HepG2 (cell line): Measurements from ENCODE around the gene DDR2. TPM values are rescaled to one million over a fixed set of nuclear protein-coding genes. Genes with fewer than 3 reads are reported as not detected.

Experiments used
- CEBPG ChIP-seq: IDR thresholded peaks from 2 replicates; pipeline ENCODE4 v1.6.1; 2016
- CHCHD3 ChIP-seq: sonication (generic); formaldehyde crosslinking; IDR thresholded peaks from 2 replicates; pipeline ENCODE4 v1.8.0; 2022; ENCODE audit warnings: mild to moderate bottlenecking, missing genetic modification reagents, moderate library complexity
- ELF3 ChIP-seq: IDR thresholded peaks from 2 replicates; pipeline ENCODE4 v1.6.1; 2016; ENCODE audit warnings: missing genetic modification reagents, missing compliant biosample characterization
- EP300 ChIP-seq, 3 experiments: sonication (generic) in 1 of 3; formaldehyde crosslinking in 1 of 3; IDR thresholded peaks; 2 replicates each; pipeline versions ENCODE4 v1.5.1 to v1.6.1; 2011 to 2020; ENCODE audit warnings: low read depth in 2 of 3, low read length in 2 of 3, borderline replicate concordance in 1 of 3, improper control_type of control experiment in 1 of 3, mild to moderate bottlenecking in 1 of 3, missing genetic modification reagents in 1 of 3, moderate library complexity in 1 of 3
- GABPB1 ChIP-seq: IDR thresholded peaks from 2 replicates; pipeline ENCODE4 v1.6.1; 2016; ENCODE audit warnings: mild to moderate bottlenecking, missing genetic modification reagents, moderate library complexity, missing compliant biosample characterization
- ISX ChIP-seq: sonication (generic); formaldehyde crosslinking; conservative IDR thresholded peaks from 2 replicates; pipeline ENCODE4 v1.5.0; 2020; ENCODE audit warnings: missing genetic modification reagents
- NFATC3 ChIP-seq: sonication (generic); formaldehyde crosslinking; IDR thresholded peaks from 2 replicates; pipeline ENCODE4 v1.5.1; 2020; ENCODE audit warnings: mild to moderate bottlenecking, missing genetic modification reagents
- NFE2 ChIP-seq: sonication (generic); formaldehyde crosslinking; IDR thresholded peaks from 2 replicates; pipeline ENCODE4 v1.4.0; 2020; ENCODE audit warnings: missing genetic modification reagents
- NFKB2 ChIP-seq: sonication (generic); formaldehyde crosslinking; IDR thresholded peaks from 2 replicates; pipeline ENCODE4 v1.4.0; 2020; ENCODE audit warnings: missing genetic modification reagents, borderline replicate concordance
- PPARG ChIP-seq: conservative IDR thresholded peaks from 2 replicates; pipeline ENCODE4 v1.6.1; 2016; ENCODE audit warnings: missing biosample characterization, missing genetic modification reagents
- PRPF4 ChIP-seq: fragments of 200-400 bp; formaldehyde crosslinking; IDR thresholded peaks from 2 replicates; pipeline ENCODE4 v1.6.1; 2016; ENCODE audit warnings: low read length, low read depth; ENCODE audit not compliant: poor library complexity, severe bottlenecking
- RAD51 ChIP-seq: fragments of 450-650 bp; IDR thresholded peaks from 2 replicates; pipeline ENCODE4 v1.6.1; 2016; ENCODE audit warnings: borderline replicate concordance
- RXRA ChIP-seq: sonication (generic); formaldehyde crosslinking; IDR thresholded peaks from 2 replicates; pipeline ENCODE4 v1.5.1; 2020; ENCODE audit warnings: missing genetic modification reagents
- SAFB2 ChIP-seq: sonication (generic); formaldehyde crosslinking; IDR thresholded peaks from 2 replicates; pipeline ENCODE4 v1.5.1; 2020; ENCODE audit warnings: missing genetic modification reagents, low read depth, mild to moderate bottlenecking, borderline replicate concordance
- SALL1 ChIP-seq: sonication (generic); formaldehyde crosslinking; IDR thresholded peaks from 2 replicates; pipeline ENCODE4 v1.8.0; 2022; ENCODE audit warnings: mild to moderate bottlenecking, missing genetic modification reagents
- SIX4 ChIP-seq: sonication (generic); formaldehyde crosslinking; IDR thresholded peaks from 2 replicates; pipeline ENCODE4 v1.4.0; 2020; ENCODE audit warnings: missing genetic modification reagents
- ZBTB38 ChIP-seq: sonication (generic); formaldehyde crosslinking; IDR thresholded peaks from 2 replicates; pipeline ENCODE4 v1.5.1; 2020; ENCODE audit warnings: mild to moderate bottlenecking, missing genetic modification reagents
- ZFP41 ChIP-seq: sonication (generic); formaldehyde crosslinking; IDR thresholded peaks from 2 replicates; pipeline ENCODE4 v1.4.0; 2020; ENCODE audit warnings: mild to moderate bottlenecking, missing genetic modification reagents, borderline replicate concordance
- ZMYM3 ChIP-seq: sonication (generic); formaldehyde crosslinking; IDR thresholded peaks from 2 replicates; pipeline ENCODE4 v1.5.1; 2020; ENCODE audit warnings: mild to moderate bottlenecking, missing genetic modification reagents
- ZNF143 ChIP-seq: sonication (generic); formaldehyde crosslinking; IDR thresholded peaks from 2 replicates; pipeline ENCODE4 v1.4.0; 2020; ENCODE audit warnings: missing genetic modification reagents
- ZNF430 ChIP-seq: sonication (generic); formaldehyde crosslinking; IDR thresholded peaks from 2 replicates; pipeline ENCODE4 v1.9.0; 2021; ENCODE audit warnings: mild to moderate bottlenecking, missing genetic modification reagents
- ZNF446 ChIP-seq: sonication (generic); formaldehyde crosslinking; IDR thresholded peaks from 2 replicates; pipeline ENCODE4 v1.5.0; 2020; ENCODE audit warnings: mild to moderate bottlenecking, missing genetic modification reagents
- ZNF639 ChIP-seq: conservative IDR thresholded peaks from 2 replicates; pipeline ENCODE4 v1.6.1; 2018; ENCODE audit warnings: missing genetic modification reagents
- ZNF672 ChIP-seq: sonication (generic); formaldehyde crosslinking; IDR thresholded peaks from 2 replicates; pipeline ENCODE4 v1.8.1; 2022; ENCODE audit warnings: missing genetic modification reagents
- ZNF713 ChIP-seq: sonication (generic); formaldehyde crosslinking; IDR thresholded peaks from 2 replicates; pipeline ENCODE4 v1.4.0; 2020; ENCODE audit warnings: mild to moderate bottlenecking, missing genetic modification reagents
- polyA plus RNA-seq, 8 experiments: library from polyadenylated mRNA; depleted of rRNA in 3 of 8; stranded (reverse) in 7 of 8; unstranded in 1 of 8; fragments of >200 nt; fragmentation: Illumina TruSeq in 4 of 8; extraction: Trizol in 4 of 8; gene quantifications; 2 replicates each; pipeline versions ENCODE4 v1.2.1 to v1.2.3, GENCODE V29; 2011 to 2016; ENCODE audit warnings: low read depth in 4 of 8, missing spikeins in 1 of 8, mixed read lengths in 1 of 8; ENCODE audit not compliant: insufficient read depth in 1 of 8
- total RNA-seq, 5 experiments: library from RNA; depleted of rRNA; stranded (reverse); fragments of >200 nt; fragmentation: Illumina TruSeq; extraction: Trizol; gene quantifications; 2 replicates each; pipeline ENCODE4 v1.2.3, GENCODE V29; 2016; ENCODE audit warnings: low read depth in 1 of 5
- TF ChIP-seq, protein P1 (sequence below): sonication (generic); formaldehyde crosslinking; IDR thresholded peaks from 2 replicates; pipeline ENCODE4 v1.4.0; 2020; ENCODE audit warnings: missing genetic modification reagents
- TF ChIP-seq, protein P2 (sequence below): sonication (generic); formaldehyde crosslinking; conservative IDR thresholded peaks from 2 replicates; pipeline ENCODE4 v1.4.0; 2020; ENCODE audit warnings: missing genetic modification reagents

DDR2 gene
- total and polyA plus RNA-seq, 2 of the 13 experiments (the other 11 are each of a cell fraction or from before 2014, with no cell fraction given): 0.36 to 0.38 TPM

DNA sequence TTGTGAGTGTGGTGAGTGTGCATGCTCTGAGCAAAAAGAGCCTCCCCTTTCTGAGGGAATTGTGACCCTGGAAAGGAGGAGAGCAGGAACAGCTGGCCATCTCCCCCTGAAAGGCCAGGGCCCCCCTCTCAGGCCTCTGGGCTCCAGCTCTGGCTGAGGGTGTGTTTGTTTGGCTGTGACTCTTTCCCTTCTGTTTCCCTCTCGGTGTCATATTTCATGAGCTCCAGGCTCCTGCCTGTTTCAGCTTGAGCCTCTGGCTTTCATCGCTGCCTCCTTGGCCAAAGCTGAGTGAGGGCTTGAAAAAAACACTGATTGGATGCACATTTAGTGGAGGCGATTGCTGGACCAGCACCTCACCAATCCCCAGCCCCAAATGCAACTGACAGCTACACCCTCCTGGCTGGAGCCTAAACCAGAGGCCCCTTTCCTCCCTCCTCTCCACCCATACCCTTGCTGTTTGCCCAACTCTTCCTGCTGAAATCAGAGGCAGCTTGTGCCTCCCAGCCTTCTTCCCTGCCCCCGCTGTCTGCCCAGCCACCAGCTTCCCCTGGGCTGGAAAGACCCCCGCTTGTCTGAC is 64.1 kb downstream of the DDR2 start (continued):
- TF ChIP-seq ZNF143 (CRISPR knock-in tag) (no peak), SAFB2 (CRISPR knock-in tag) (no peak), PPARG (no peak), ZBTB38 (CRISPR knock-in tag) (no peak), EP300 (IDR thresholded peaks at IDR 0.05; ENCODE audit: low read depth in 2 of 2, low read length in 2 of 2) (no peak; a peak in 1 of 4 replicates), EP300 (CRISPR knock-in tag; IDR thresholded peaks at IDR 0.05; ENCODE audit: borderline replicate concordance) (no peak), SALL1 (CRISPR knock-in tag) (peak; percentile 74), NFKB2 (peak; percentile 24; the same call in 1 of the 2 replicates), NFATC3 (no peak), ZFP41 (CRISPR knock-in tag) (no peak), SIX4 (CRISPR knock-in tag) (peak; percentile 99), ZNF446 (CRISPR knock-in tag) (no peak), ZNF672 (no peak), RAD51 (no peak), NFE2 (CRISPR knock-in tag) (no peak), CHCHD3 (CRISPR knock-in tag) (no peak), RXRA (CRISPR knock-in tag) (peak; percentile 50; the same call in 1 of the 2 replicates), ELF3 (CRISPR knock-in tag) (peak; percentile 61), ZNF430 (no peak), ZNF713 (CRISPR knock-in tag) (no peak), ZNF639 (CRISPR knock-in tag) (no peak), CEBPG (CRISPR knock-in tag) (0 out of 2 replicates have a peak, but pooled peaks have one; percentile 3), ZMYM3 (CRISPR knock-in tag) (peak; percentile 58; the same call in 1 of the 2 replicates), PRPF4 (no peak), ISX (CRISPR knock-in tag) (no peak), GABPB1 (CRISPR knock-in tag) (peak; percentile 37; the same call in 1 of the 2 replicates)
- TF ChIP-seq, protein P1, sequence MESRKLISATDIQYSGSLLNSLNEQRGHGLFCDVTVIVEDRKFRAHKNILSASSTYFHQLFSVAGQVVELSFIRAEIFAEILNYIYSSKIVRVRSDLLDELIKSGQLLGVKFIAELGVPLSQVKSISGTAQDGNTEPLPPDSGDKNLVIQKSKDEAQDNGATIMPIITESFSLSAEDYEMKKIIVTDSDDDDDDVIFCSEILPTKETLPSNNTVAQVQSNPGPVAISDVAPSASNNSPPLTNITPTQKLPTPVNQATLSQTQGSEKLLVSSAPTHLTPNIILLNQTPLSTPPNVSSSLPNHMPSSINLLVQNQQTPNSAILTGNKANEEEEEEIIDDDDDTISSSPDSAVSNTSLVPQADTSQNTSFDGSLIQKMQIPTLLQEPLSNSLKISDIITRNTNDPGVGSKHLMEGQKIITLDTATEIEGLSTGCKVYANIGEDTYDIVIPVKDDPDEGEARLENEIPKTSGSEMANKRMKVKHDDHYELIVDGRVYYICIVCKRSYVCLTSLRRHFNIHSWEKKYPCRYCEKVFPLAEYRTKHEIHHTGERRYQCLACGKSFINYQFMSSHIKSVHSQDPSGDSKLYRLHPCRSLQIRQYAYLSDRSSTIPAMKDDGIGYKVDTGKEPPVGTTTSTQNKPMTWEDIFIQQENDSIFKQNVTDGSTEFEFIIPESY (CRISPR knock-in tag): no peak
- TF ChIP-seq, protein P2, sequence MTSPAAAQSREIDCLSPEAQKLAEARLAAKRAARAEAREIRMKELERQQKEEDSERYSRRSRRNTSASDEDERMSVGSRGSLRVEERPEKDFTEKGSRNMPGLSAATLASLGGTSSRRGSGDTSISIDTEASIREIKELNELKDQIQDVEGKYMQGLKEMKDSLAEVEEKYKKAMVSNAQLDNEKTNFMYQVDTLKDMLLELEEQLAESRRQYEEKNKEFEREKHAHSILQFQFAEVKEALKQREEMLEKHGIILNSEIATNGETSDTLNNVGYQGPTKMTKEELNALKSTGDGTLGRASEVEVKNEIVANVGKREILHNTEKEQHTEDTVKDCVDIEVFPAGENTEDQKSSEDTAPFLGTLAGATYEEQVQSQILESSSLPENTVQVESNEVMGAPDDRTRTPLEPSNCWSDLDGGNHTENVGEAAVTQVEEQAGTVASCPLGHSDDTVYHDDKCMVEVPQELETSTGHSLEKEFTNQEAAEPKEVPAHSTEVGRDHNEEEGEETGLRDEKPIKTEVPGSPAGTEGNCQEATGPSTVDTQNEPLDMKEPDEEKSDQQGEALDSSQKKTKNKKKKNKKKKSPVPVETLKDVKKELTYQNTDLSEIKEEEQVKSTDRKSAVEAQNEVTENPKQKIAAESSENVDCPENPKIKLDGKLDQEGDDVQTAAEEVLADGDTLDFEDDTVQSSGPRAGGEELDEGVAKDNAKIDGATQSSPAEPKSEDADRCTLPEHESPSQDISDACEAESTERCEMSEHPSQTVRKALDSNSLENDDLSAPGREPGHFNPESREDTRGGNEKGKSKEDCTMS (CRISPR knock-in tag): no peak
